GM21619 (cell line): ENCODE measurements around the gene GMDS.

Experiments used
- ATAC-seq: cut with Tn5 transposase; IDR thresholded peaks from one replicate; pipeline ENCODE4 v1.9.1; 2021; ENCODE audit not compliant: unreplicated experiment

GMDS gene

GRCh38 chr6:1910621-1911407 lies 334.6 kb downstream of the GMDS start:
- no peak for ATAC-seq

GRCh38 chr6:1908784-1909183 lies 336.6 kb downstream of the GMDS start:
- ATAC-seq, result no peak

GRCh38 chr6:1906609-1907008 lies 338.8 kb downstream of the GMDS start:
- ATAC-seq, result no peak

GRCh38 chr6:1906014-1906413 lies 339.4 kb downstream of the GMDS start:
- no peak for ATAC-seq

GRCh38 chr6:1904898-1905297 lies 340.5 kb downstream of the GMDS start:
- no peak for ATAC-seq

- ATAC-seq, result no peak
These were observed 341.0 kb downstream of the GMDS start for GRCh38 chr6:1904466-1904799.

- ATAC-seq, result no peak
These were observed 341.5 kb downstream of the GMDS start for GRCh38 chr6:1903780-1904465.

GRCh38 chr6:1901556-1901955 lies 343.8 kb downstream of the GMDS start:
- ATAC-seq, result no peak

GRCh38 chr6:1896897-1897296 lies 348.5 kb downstream of the GMDS start:
- no peak for ATAC-seq

- no peak for ATAC-seq
These were observed 349.7 kb downstream of the GMDS start for GRCh38 chr6:1895721-1896120.

- no peak for ATAC-seq
These were observed 350.5 kb downstream of the GMDS start for GRCh38 chr6:1894954-1895353.

- no peak for ATAC-seq
These were observed 351.8 kb downstream of the GMDS start for GRCh38 chr6:1893470-1894130.

- no peak for ATAC-seq
These were observed 352.7 kb downstream of the GMDS start for GRCh38 chr6:1892716-1893115.

- ATAC-seq, result no peak
These were observed 354.4 kb downstream of the GMDS start for GRCh38 chr6:1890987-1891386.

- ATAC-seq, result no peak
These were observed 355.3 kb downstream of the GMDS start for GRCh38 chr6:1890071-1890470.

GRCh38 chr6:1885576-1886011 lies 359.8 kb downstream of the GMDS start:
- ATAC-seq, result no peak

- ATAC-seq, result no peak
These were observed 361.1 kb downstream of the GMDS start for GRCh38 chr6:1884313-1884712.

GRCh38 chr6:1878330-1878729 lies 367.1 kb downstream of the GMDS start:
- ATAC-seq, result no peak

- no peak for ATAC-seq
These were observed 371.6 kb downstream of the GMDS start for GRCh38 chr6:1873781-1874180.

- ATAC-seq, result no peak
These were observed 372.7 kb downstream of the GMDS start for GRCh38 chr6:1872649-1873131.

GRCh38 chr6:1871724-1872315 lies 373.6 kb downstream of the GMDS start:
- no peak for ATAC-seq

- ATAC-seq, result no peak
These were observed 374.5 kb downstream of the GMDS start for GRCh38 chr6:1870932-1871331.
